DND-41 (cell line): ENCODE data around the gene TOR3A.

Experiments
- ATAC-seq: fragments of 200-7000 bp; cut with Tn5 transposase; 3 replicates; pipeline ENCODE4 v1.9.1; 2021; ENCODE audit warnings: low read depth; ENCODE audit not compliant: insufficient read depth
- DNase-seq: peaks from one replicate; pipeline ENCODE4 v3.0.0-alpha.2; 2020
- H2AFZ ChIP-seq: 2 replicates; pipeline ENCODE4 v1.6.0; 2012; ENCODE audit warnings: low read depth, low read length
- H3K27ac ChIP-seq: 2 replicates; pipeline ENCODE4 v1.5.1; 2012; ENCODE audit warnings: low read length, inconsistent platforms
- H3K27me3 ChIP-seq: fragments of 200-600 bp; sonication (generic); 2 replicates; pipeline ENCODE4 v1.6.0; 2012; ENCODE audit warnings: low read length, mild to moderate bottlenecking, inconsistent platforms; ENCODE audit not compliant: insufficient read depth, poor library complexity
- H3K36me3 ChIP-seq: 2 replicates; pipeline ENCODE4 v1.5.1; 2012; ENCODE audit warnings: low read length, inconsistent platforms; ENCODE audit not compliant: insufficient read depth
- H3K4me1 ChIP-seq: 2 replicates; pipeline ENCODE4 v1.5.1; 2012; ENCODE audit warnings: mild to moderate bottlenecking, low read length; ENCODE audit not compliant: insufficient read depth
- H3K4me2 ChIP-seq: 2 replicates; pipeline ENCODE4 v1.6.0; 2012; ENCODE audit warnings: mild to moderate bottlenecking, moderate library complexity, low read length, inconsistent platforms; ENCODE audit not compliant: insufficient read depth
- H3K4me3 ChIP-seq, 2 experiments: fragments of 200-600 bp in 1 of 2; shearing (Covaris generic) in 1 of 2; 2 replicates each; pipeline ENCODE4 v1.5.1; 2012 to 2016; ENCODE audit warnings: inconsistent platforms in 2 of 2, low read length in 2 of 2, mild to moderate bottlenecking in 2 of 2, low read depth in 1 of 2, moderate library complexity in 1 of 2
- H3K79me2 ChIP-seq: 2 replicates; pipeline ENCODE4 v1.6.0; 2012; ENCODE audit warnings: low read length, inconsistent platforms; ENCODE audit not compliant: insufficient read depth
- H3K9ac ChIP-seq: 2 replicates; pipeline ENCODE4 v1.6.0; 2012; ENCODE audit warnings: low read depth, mild to moderate bottlenecking, inconsistent platforms, low read length, moderate library complexity
- H3K9me3 ChIP-seq: 2 replicates; pipeline ENCODE4 v1.5.1; 2012; ENCODE audit warnings: low read length, moderate library complexity, mild to moderate bottlenecking, inconsistent platforms; ENCODE audit not compliant: insufficient read depth, severe bottlenecking
- H4K20me1 ChIP-seq: 2 replicates; pipeline ENCODE4 v1.6.0; 2012; ENCODE audit warnings: low read length; ENCODE audit not compliant: insufficient read depth
- EZH2 ChIP-seq: IDR thresholded peaks from 3 replicates; pipeline ENCODE4 v1.6.1; 2012; ENCODE audit warnings: borderline replicate concordance, low read depth, mild to moderate bottlenecking, moderate library complexity, low read length, inconsistent platforms; ENCODE audit not compliant: severe bottlenecking
- TF ChIP-seq, protein P1 (sequence below): IDR thresholded peaks from 2 replicates; pipeline ENCODE4 v1.5.1; 2012; ENCODE audit warnings: borderline replicate concordance, low read length, moderate library complexity, mild to moderate bottlenecking; ENCODE audit not compliant: poor library complexity, severe bottlenecking; ENCODE audit errors: extremely low read depth

The TOR3A gene

DNA sequence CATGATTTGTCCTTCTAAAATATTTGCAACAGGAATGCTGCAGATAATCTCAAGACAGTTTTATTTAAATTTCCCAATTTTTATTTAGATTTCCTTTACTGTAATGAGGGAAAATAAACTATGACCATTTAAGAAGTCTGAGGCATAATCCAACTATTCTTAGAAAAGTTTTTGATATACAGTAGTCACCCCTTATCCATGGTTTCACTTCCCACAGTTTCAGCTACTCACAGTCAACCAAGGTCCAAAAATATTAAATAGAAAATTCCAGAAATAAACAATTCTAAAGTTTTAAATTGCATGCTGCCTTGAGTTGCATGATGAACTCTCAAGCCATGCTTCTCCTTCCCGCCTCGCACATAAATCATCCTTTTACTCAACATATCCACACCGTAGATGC is 33.3 kb downstream of the TOR3A start:
- no peaks in the 10 kb centered on the region for H3K79me2 ChIP-seq
- H3K27me3 ChIP-seq, result no peaks in the 10 kb centered on the region
- H3K36me3 ChIP-seq, result peaks cover 40% of the 10 kb centered on the region
- ATAC-seq (no peak), DNase-seq (no peak)
- H2AFZ ChIP-seq, result no peak overlapping the region
- H3K4me2 ChIP-seq, result no peak overlapping the region
- TF ChIP-seq, protein P1, sequence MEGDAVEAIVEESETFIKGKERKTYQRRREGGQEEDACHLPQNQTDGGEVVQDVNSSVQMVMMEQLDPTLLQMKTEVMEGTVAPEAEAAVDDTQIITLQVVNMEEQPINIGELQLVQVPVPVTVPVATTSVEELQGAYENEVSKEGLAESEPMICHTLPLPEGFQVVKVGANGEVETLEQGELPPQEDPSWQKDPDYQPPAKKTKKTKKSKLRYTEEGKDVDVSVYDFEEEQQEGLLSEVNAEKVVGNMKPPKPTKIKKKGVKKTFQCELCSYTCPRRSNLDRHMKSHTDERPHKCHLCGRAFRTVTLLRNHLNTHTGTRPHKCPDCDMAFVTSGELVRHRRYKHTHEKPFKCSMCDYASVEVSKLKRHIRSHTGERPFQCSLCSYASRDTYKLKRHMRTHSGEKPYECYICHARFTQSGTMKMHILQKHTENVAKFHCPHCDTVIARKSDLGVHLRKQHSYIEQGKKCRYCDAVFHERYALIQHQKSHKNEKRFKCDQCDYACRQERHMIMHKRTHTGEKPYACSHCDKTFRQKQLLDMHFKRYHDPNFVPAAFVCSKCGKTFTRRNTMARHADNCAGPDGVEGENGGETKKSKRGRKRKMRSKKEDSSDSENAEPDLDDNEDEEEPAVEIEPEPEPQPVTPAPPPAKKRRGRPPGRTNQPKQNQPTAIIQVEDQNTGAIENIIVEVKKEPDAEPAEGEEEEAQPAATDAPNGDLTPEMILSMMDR, result no peak
- TF ChIP-seq EZH2, result no peak
- H3K4me1 ChIP-seq, result no peaks in the 10 kb centered on the region
- H3K9me3 ChIP-seq, result no peaks in the 10 kb centered on the region
- no peak overlapping the region for H3K9ac ChIP-seq
- H3K4me3 ChIP-seq, result no peak overlapping the region
- no peaks in the 10 kb centered on the region for H4K20me1 ChIP-seq
- no peak overlapping the region for H3K27ac ChIP-seq

DNA sequence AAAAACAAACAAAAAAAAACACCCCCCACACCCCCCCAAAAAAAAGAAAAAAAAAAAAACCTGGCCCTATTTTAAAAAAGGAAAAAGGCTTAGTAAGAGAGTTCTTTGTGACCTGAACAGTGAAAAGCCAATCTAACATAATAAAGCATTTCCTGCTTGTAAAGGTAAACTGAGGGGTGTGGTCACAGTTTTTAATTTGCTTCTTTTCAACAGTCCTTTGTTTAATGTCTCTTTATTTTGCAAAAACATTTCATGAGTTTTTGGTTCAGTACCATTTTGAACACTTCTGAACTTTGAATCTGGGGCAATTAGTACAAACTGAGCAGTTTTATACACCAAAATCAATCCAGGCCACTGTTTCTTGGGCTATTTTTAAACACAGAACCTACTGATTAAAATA is 37.6 kb downstream of the TOR3A start:
- Histone ChIP-seq H3K4me2 (no peak overlapping the region), H3K9me3 (no peaks in the 10 kb centered on the region), H3K27ac (no peak overlapping the region), H3K4me3 (no peak overlapping the region), H4K20me1 (no peaks in the 10 kb centered on the region), H2AFZ (no peak overlapping the region), H3K9ac (no peak overlapping the region), H3K27me3 (no peaks in the 10 kb centered on the region), H3K36me3 (peaks cover 27% of the 10 kb centered on the region), H3K4me1 (no peaks in the 10 kb centered on the region), H3K79me2 (no peaks in the 10 kb centered on the region)
- TF ChIP-seq, protein P1, result no peak
- no peak for TF ChIP-seq EZH2
- ATAC-seq, result no peak
- no peak for DNase-seq

DNA sequence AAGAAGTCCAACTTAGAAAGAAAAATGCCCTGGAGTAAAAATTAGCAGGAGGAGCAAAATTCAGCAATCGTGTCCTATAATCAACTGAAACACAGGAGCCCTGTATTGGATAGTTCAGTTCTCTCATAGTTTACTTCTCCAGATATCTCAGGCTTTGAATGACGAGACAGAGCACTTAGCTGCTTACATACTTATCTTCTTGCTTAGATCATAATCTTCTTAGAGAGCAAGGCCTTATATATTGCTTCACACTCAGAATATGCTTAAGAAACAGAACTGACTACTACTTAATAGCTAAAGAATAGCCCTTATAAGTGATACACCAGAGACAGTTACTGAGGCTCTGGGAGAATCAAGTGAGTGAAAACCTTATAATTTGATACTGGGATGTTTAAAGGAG is 38.9 kb downstream of the TOR3A start:
- no peak overlapping the region for H3K27ac ChIP-seq
- H3K79me2 ChIP-seq, result no peaks in the 10 kb centered on the region

More for the DNA sequence above, 38.9 kb downstream of the TOR3A start:
- Histone ChIP-seq H3K27me3 (no peaks in the 10 kb centered on the region), H3K4me2 (no peak overlapping the region), H2AFZ (no peak overlapping the region), H3K36me3 (peaks cover 33% of the 10 kb centered on the region), H3K4me1 (no peaks in the 10 kb centered on the region), H3K9ac (no peak overlapping the region), H4K20me1 (no peaks in the 10 kb centered on the region), H3K9me3 (no peaks in the 10 kb centered on the region), H3K4me3 (no peak overlapping the region)
- DNase-seq (no peak), ATAC-seq (no peak)
- TF ChIP-seq EZH2, result no peak
- TF ChIP-seq, protein P1, result no peak
